ENCODE data around the gene PLA2G15.

GRCh38 chr16:68296693-68297092, 51.5 kb downstream of the PLA2G15 start:
- TF ChIP-seq, protein P1, sequence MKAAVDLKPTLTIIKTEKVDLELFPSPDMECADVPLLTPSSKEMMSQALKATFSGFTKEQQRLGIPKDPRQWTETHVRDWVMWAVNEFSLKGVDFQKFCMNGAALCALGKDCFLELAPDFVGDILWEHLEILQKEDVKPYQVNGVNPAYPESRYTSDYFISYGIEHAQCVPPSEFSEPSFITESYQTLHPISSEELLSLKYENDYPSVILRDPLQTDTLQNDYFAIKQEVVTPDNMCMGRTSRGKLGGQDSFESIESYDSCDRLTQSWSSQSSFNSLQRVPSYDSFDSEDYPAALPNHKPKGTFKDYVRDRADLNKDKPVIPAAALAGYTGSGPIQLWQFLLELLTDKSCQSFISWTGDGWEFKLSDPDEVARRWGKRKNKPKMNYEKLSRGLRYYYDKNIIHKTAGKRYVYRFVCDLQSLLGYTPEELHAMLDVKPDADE (IDR thresholded peaks at IDR 0.05) = no peak
- TF ChIP-seq POLR2AphosphoS5 (IDR thresholded peaks at IDR 0.05; ENCODE audit: low read depth) (no peak), CTCF (conservative IDR thresholded peaks at IDR 0.05; ENCODE audit: low read depth in 2 of 2) (no peak), EZH2 (IDR thresholded peaks at IDR 0.05; ENCODE audit: low read depth, unreplicated experiment) (no peak), NANOG (IDR thresholded peaks at IDR 0.05; ENCODE audit: borderline replicate concordance) (no peak), CREB1 (CRISPR knock-in tag; IDR thresholded peaks at IDR 0.05; ENCODE audit: low read depth) (no peak), EZH2phosphoT487 (IDR thresholded peaks at IDR 0.05; ENCODE audit: unreplicated experiment) (no peak), ZNF114 (CRISPR knock-in tag; IDR thresholded peaks at IDR 0.05) (no peak)

Measured in GM23338 (cell line).